ENCODE results near the gene PFDN1. TPM values are rescaled to one million over a fixed set of nuclear protein-coding genes. Genes with fewer than 3 reads are reported as not detected.

The PFDN1 gene
- total and polyA plus RNA-seq, 4 donors: 14.0 to 30.8 (median 20.7) TPM

- TF ChIP-seq FOXA1 (IDR thresholded peaks at IDR 0.05): no peak
- no peak for TF ChIP-seq EGR1 (IDR thresholded peaks at IDR 0.05; ENCODE audit: low read depth in 2 of 2)
- no peak for TF ChIP-seq RXRA (IDR thresholded peaks at IDR 0.05)
- no peak for TF ChIP-seq TAF1 (conservative IDR thresholded peaks at IDR 0.05)
- no peak for TF ChIP-seq MAX (IDR thresholded peaks at IDR 0.05)
- TF ChIP-seq HNF4A (conservative IDR thresholded peaks at IDR 0.05): no peak
- no peak for TF ChIP-seq FOXA2 (IDR thresholded peaks at IDR 0.05)
- TF ChIP-seq JUND (IDR thresholded peaks at IDR 0.05): no peak
- TF ChIP-seq RAD21 (IDR thresholded peaks at IDR 0.05): no peak
- TF ChIP-seq ATF3 (IDR thresholded peaks at IDR 0.05): no peak
- no peak for TF ChIP-seq GABPA (IDR thresholded peaks at IDR 0.05 in 1 of 2, conservative IDR thresholded peaks at IDR 0.05 in 1 of 2)
- no peak for TF ChIP-seq HNF4G (IDR thresholded peaks at IDR 0.05)
- TF ChIP-seq YY1 (IDR thresholded peaks at IDR 0.05): no peak
- TF ChIP-seq CTCF (IDR thresholded peaks at IDR 0.05; ENCODE audit: low read depth, low read length, missing input control): no peak
- no peak for TF ChIP-seq NR2F2 (IDR thresholded peaks at IDR 0.05)
- WGBS: over 99% methylated on average over 2 of the region's 2 CpGs
- peaks cover 0 to 3% (median 0%) of the 10 kb centered on the region in 4 donors for H3K4me1 ChIP-seq (ENCODE audit: control insufficient read depth in 4 of 4, insufficient read depth in 4 of 4, low read length in 3 of 4)
- no peaks in the 10 kb centered on the region for H3K27me3 ChIP-seq (ENCODE audit: control insufficient read depth in 4 of 4, insufficient read depth in 4 of 4, low read length in 3 of 4)
- no peak overlapping the region for H3K4me3 ChIP-seq (ENCODE audit: low read depth in 1 of 3, low read length in 3 of 3)
- H3K36me3 ChIP-seq (ENCODE audit: control insufficient read depth in 4 of 4, insufficient read depth in 3 of 4, low read depth in 1 of 4, low read length in 3 of 4): peaks cover 2 to 5% (median 3%) of the 10 kb centered on the region in 4 donors
- H3K27ac ChIP-seq (ENCODE audit: low read depth in 1 of 2, low read length in 2 of 2): no peak overlapping the region
- no peak overlapping the region for H3K9ac ChIP-seq (ENCODE audit: low read depth in 1 of 2, low read length in 2 of 2)
- H3K9me3 ChIP-seq (ENCODE audit: control insufficient read depth in 4 of 4, low read length in 3 of 4): no peaks in the 10 kb centered on the region
- no peak for DNase-seq (ENCODE audit: low spot score)
Observed at GRCh38 chr5:140282266-140282665, 20.6 kb downstream of the PFDN1 start.

GRCh38 chr5:140275837-140276236 is 27.1 kb downstream of the PFDN1 start:
- DNase-seq (ENCODE audit: low spot score): no peak
- H3K27me3 ChIP-seq (ENCODE audit: control insufficient read depth in 4 of 4, insufficient read depth in 4 of 4, low read length in 3 of 4): no peaks in the 10 kb centered on the region
- no peak overlapping the region for H3K4me3 ChIP-seq (ENCODE audit: low read depth in 1 of 3, low read length in 3 of 3)
- H3K4me1 ChIP-seq (ENCODE audit: control insufficient read depth in 4 of 4, insufficient read depth in 4 of 4, low read length in 3 of 4): no peaks in the 10 kb centered on the region
- TF ChIP-seq YY1 (IDR thresholded peaks at IDR 0.05) (no peak), HNF4G (IDR thresholded peaks at IDR 0.05) (no peak), GABPA (IDR thresholded peaks at IDR 0.05 in 1 of 2, conservative IDR thresholded peaks at IDR 0.05 in 1 of 2) (no peak), FOXA2 (IDR thresholded peaks at IDR 0.05) (no peak), JUND (IDR thresholded peaks at IDR 0.05) (no peak), HNF4A (conservative IDR thresholded peaks at IDR 0.05) (no peak)
- no peak overlapping the region for H3K27ac ChIP-seq (ENCODE audit: low read depth in 1 of 2, low read length in 2 of 2)
- H3K36me3 ChIP-seq (ENCODE audit: control insufficient read depth in 4 of 4, insufficient read depth in 3 of 4, low read depth in 1 of 4, low read length in 3 of 4): peaks cover 3 to 7% (median 4%) of the 10 kb centered on the region in 4 donors
- no peaks in the 10 kb centered on the region for H3K9me3 ChIP-seq (ENCODE audit: control insufficient read depth in 4 of 4, low read length in 3 of 4)
- no peak overlapping the region for H3K9ac ChIP-seq (ENCODE audit: low read depth in 1 of 2, low read length in 2 of 2)

GRCh38 chr5:140273401-140273877 is 29.5 kb downstream of the PFDN1 start:
- no peaks in the 10 kb centered on the region for H3K9me3 ChIP-seq (ENCODE audit: control insufficient read depth in 4 of 4, low read length in 3 of 4)
- H3K36me3 ChIP-seq (ENCODE audit: control insufficient read depth in 4 of 4, insufficient read depth in 3 of 4, low read depth in 1 of 4, low read length in 3 of 4): peaks cover 0 to 7% (median 0%) of the 10 kb centered on the region in 4 donors
- H3K27me3 ChIP-seq (ENCODE audit: control insufficient read depth in 4 of 4, insufficient read depth in 4 of 4, low read length in 3 of 4): no peaks in the 10 kb centered on the region
- no peak overlapping the region for H3K4me3 ChIP-seq (ENCODE audit: low read depth in 1 of 3, low read length in 3 of 3)
- peak overlapping the region in 1 of 2 donors; percentile 12 for H3K27ac ChIP-seq (ENCODE audit: low read depth in 1 of 2, low read length in 2 of 2)
- no peaks in the 10 kb centered on the region for H3K4me1 ChIP-seq (ENCODE audit: control insufficient read depth in 4 of 4, insufficient read depth in 4 of 4, low read length in 3 of 4)
- no peak overlapping the region for H3K9ac ChIP-seq (ENCODE audit: low read depth in 1 of 2, low read length in 2 of 2)
- TF ChIP-seq JUND (IDR thresholded peaks at IDR 0.05) (no peak), YY1 (IDR thresholded peaks at IDR 0.05) (peak; percentile 36)
- no peak for DNase-seq (ENCODE audit: low spot score)
- WGBS: 77% methylated on average over 6 of the region's 6 CpGs
